ENCODE measurements around the gene LIX1.
"Not testable (repeated sequence)": the region's sequence is repeated elsewhere in the genome, so short reads cannot be mapped to it uniquely, and the experiment has no call there.

Gene LIX1

DNA sequence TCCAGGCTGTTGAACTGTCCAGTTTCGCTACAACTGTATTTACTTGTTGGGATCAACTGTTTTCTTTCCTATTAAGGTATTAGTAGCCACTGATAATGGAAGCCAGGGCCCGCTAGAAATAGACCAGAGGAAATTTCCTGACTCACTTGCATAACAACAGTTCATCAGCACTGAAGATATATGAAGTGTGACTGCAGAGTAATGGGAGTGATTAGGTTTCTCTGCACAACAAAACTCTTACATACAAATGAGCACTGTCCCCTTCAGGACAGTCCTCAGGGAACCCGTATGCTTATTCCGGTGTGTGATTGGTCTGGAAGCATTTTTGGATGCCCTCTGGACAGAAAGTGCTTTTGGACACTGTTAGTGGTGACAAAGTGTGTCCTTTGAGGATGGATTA is 55.3 kb downstream of the LIX1 start:
- in situ Hi-C loops (cut with MboI; ENCODE audit: low pct_unique_long_range_greater_than_20kb, low sequenced_read_pairs) = no loop called here
- no peak for DNase-seq

DNA sequence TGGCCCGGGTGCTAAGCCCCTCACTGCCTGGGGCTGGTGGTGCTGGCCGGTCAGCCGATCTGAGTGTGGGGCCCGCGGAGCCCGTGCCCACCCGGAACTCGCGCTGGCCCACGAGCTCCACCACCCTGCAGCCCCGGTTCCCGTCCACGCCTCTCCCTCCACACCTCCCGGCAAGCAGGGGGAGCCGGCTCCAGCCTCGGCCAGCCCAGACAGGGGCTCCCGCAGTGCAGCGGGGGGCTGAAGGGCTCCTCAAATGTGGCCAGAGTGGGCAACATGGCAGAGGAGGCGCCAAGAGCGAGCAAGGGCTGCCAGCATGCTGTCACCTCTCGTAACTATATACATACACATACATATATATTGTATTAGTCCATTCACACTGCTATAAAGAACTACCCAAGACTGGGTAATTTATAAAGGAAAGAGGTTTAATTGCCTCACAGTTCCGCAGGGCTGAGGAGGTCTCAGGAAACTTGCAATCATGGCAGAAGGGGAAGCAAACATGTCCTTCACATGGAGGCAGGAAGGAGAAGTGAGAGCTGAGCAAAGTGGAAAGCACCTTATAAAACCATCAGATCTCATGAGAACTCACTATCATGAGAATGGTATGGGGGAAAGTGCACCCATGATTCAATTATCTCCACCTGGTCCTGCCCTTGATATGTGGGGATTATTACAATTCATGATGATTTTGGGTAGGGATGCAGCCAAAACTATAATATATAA is 56.8 kb downstream of the LIX1 start:
- no peak for DNase-seq
- in situ Hi-C loops (cut with MboI; ENCODE audit: low pct_unique_long_range_greater_than_20kb, low sequenced_read_pairs) = no loop called here

DNA sequence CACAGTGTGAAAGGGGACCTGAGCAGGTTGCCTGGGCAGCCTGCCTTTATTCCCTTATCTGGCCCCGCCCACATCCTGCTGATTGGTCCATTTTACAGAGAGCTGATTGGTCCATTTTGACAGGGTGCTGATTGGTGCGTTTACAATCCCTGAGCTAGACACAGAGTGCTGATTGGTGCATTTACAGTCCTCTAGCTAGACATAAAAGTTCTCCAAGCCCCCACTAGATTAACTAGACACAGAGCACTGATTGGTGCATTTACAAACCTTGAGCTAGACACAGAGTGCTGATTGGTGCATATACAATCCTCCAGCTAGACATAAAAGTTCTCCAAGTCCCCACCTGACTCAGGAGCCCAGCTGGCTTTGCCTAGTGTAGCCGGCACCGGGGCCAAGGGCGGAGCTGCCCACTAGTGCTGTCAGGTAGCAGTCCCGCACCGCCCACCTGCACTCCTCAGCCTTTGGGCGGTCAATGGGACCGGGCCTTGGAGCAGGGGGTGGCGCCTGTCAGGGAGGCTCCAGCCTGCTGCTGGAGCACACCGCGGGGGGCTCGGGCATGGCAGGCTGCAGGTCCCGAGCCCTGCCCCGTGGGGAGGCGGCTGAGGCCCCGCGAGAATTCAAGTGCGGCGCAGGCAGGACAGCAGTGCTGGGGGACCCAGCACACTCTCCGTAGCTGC is 57.5 kb downstream of the LIX1 start:
- in situ Hi-C loops (cut with MboI; ENCODE audit: low pct_unique_long_range_greater_than_20kb, low sequenced_read_pairs); DNase-seq: not testable (repeated sequence)

DNA sequence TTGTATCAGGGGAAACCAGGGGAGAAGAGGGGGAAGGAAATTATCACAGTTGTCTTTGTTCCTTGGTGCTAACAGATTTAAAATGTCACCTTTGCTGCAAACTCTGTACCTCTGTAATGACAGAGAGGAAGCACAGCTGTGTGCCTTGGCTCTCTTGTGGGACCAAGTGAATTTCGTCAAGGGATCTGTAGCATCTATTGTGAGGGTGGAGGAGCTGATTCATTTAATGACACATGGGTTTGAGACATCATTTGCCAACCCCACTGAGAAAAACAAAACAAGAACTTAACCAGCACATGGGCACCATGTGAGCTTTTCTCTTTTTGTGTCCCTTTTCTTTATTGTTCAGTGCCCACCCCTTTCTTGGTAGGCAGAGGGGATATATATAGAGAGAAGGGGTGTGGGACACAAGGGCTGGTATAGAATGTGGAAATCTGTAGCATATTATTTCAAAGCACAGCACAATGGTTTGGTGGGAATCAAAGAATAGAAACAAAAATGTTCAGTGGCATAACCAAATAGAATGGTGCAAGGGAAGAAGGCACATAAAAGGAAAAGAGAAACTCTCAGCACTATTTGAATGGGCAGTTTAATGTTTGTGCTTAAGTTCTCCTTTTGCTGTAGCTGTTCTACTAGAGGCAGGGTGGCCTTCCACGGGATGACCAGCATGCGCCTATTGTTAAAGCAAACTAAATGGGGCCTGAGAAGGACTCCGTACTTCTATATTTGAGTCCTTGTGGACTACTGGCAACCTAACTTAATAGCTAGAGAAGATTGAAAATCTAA is 63.3 kb downstream of the LIX1 start:
- in situ Hi-C loops (cut with MboI; ENCODE audit: low pct_unique_long_range_greater_than_20kb, low sequenced_read_pairs) = no loop called here
- no peak for DNase-seq

DNA sequence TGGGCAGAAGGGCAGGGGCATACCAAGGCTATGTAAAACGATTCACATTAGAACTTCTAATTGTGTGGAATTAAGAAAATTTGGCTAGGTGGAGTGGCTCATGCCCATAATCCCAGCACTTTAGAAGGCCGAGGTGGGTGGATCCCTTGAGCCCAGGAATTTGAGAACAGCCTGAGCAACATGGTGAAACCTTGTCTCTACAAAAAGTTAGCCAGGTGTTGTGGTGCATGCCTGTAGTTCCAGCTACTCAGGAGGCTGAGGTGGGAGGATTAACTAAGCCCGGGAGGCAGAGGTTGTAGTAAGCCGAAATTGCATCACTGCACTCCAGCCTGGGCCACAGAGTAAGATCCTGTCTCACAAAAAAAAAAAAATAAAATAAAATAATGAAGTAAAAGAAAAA is 65.2 kb downstream of the LIX1 start:
- in situ Hi-C loops (cut with MboI; ENCODE audit: low pct_unique_long_range_greater_than_20kb, low sequenced_read_pairs) = no loop called here
- DNase-seq = no peak

DNA sequence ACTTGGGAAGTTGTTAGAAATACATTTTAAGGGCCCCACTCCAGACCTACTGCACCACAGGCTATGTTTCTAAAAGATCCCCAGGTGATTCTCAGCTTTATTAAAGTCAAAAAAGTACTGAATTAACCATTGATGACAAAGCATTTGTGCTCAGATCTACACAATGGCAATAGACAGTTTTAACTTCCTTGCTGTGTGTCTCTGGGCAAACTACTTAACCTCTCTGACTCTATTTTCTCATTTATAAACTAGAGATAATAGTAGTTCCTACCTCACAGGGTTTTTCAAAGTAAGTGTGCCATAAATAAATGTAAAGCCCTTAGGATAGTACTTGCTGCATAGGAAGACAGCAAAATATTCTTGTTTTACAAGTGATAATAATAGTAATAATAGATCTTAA is 66.3 kb downstream of the LIX1 start:
- no peak for DNase-seq
- in situ Hi-C loops (cut with MboI; ENCODE audit: low pct_unique_long_range_greater_than_20kb, low sequenced_read_pairs) = no loop called here

DNA sequence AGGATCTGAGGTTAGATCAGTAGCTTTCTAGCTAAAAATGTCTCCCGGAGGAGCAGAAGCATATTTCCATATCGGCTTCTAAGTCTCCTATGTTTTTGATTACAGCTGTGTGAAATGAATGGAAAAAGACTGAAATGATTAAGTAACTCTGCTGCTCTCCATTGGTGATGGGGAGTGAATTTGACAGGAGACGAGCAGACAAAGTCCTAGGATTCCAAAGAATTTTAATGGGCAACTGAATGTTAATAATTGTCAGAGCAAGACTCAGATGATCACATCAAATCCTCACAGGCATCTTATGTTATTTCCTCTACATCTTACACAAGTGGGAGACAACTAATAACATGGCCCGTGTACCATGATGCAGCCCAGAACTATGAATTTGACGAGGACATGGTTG is 66.8 kb downstream of the LIX1 start:
- in situ Hi-C loops (cut with MboI; ENCODE audit: low pct_unique_long_range_greater_than_20kb, low sequenced_read_pairs) = no loop called here
- no peak for DNase-seq

DNA sequence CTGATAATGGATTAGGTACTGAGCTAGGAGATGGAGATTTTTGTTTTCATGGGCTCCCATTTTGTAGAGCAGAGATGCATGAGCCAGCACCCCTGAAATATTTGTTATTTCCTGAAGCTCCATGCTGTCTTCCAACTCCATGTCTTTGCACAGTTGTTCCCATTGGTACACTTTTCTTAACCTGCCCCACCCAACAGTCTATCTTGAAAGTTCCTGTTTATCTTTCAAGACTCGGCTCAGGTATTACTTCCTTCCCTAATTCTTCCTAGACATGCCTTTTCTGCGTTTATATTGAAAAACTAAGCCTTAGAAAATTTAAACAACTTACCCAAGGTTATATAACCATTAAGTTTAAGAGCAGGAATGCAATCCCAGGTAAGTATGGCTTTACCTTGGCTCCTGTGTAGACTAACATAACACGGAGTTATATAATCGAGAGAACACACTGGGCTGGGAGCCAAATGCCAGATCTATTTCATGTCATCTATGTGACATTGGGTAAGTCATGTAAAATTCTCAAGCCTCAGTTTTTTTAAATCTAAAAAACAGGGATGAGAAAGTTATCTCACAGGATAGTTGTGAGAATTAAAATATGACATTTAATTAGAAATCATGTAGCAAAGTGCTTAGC is 67.4 kb downstream of the LIX1 start:
- in situ Hi-C loops (cut with MboI; ENCODE audit: low pct_unique_long_range_greater_than_20kb, low sequenced_read_pairs) = no loop called here
- DNase-seq = no peak

DNA sequence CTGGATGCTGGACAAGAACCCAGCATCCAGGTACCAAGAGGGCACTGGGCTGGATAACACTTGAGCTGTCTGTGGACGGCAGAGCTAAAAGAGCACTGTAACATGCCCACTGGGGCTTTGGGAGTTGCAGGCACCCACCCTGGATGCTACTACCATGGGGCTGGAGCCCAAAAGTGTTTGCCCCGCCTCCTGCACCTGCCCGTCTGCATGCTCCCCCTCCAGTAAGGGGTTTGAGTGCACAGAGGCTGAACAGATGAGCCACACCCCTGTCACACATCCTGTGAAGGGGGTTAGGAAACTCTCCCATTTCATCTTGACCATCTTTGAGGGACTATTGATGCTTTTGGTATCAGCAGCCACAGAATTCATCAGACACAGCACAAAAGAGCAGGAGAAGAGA is 69.0 kb downstream of the LIX1 start:
- in situ Hi-C loops (cut with MboI; ENCODE audit: low pct_unique_long_range_greater_than_20kb, low sequenced_read_pairs) = no loop called here

DNA sequence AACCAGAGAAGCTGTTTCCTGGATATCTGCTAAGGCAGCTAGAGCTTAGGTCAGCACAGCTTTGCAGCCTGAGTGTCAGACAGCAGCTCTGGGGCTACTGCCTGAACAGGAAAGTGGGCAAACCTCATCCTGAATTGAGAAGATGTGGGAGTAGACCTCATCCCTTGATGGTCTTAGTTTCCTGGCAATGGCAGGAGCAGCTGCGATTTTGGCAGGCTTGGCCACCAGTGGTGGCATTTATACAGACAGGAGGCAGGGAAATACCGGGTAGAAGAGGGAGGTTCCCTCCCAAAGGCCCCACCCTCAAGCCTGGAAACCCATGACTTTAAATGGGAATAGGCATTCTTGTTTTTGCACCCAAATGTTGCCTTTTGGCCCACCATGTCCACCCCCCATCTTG is 69.7 kb downstream of the LIX1 start:
- in situ Hi-C loops (cut with MboI; ENCODE audit: low pct_unique_long_range_greater_than_20kb, low sequenced_read_pairs) = no loop called here
- no peak for DNase-seq

More for the DNA sequence above, 69.0 kb downstream of the LIX1 start:
- no peak for DNase-seq

DNA sequence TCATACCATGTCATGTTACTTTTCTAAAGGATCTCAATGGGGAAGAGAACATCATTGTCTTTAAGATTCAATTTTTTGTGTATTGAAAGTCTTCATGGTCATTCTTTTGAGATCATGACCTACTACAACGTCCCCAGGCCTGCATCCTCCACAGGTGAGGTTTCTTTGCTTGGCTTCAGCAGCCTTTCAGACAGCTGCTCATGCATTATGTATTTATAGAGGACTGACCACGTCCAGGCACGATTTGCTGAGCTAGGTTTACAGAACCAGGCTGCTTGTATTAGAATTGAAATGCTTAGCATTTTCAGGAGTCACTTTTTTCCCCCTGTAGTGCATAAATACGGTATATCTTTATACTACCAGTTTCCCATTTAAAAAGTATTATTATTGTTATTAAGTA is 70.4 kb downstream of the LIX1 start:
- no peak for DNase-seq
- in situ Hi-C loops (cut with MboI; ENCODE audit: low pct_unique_long_range_greater_than_20kb, low sequenced_read_pairs) = no loop called here

DNA sequence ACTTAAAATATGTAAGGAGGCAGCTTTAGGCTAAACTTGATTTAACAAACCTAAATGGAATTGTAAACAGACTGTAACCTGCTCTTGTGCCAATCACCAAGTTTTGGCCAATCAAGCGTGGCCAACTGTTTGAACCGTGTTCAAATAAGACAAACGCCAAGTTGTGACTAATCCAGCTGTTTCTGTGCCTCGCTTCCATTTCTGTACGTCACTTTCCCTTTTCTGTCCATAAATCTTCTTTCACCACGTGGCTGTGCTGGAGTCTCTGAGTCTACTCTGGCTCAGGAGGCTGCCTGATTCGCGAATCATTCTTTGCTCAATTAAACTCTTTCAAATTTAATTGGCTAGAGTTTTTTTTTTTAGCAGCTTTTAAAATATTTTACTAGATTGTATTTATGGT is 71.3 kb downstream of the LIX1 start:
- DNase-seq = no peak
- in situ Hi-C loops (cut with MboI; ENCODE audit: low pct_unique_long_range_greater_than_20kb, low sequenced_read_pairs) = no loop called here

DNA sequence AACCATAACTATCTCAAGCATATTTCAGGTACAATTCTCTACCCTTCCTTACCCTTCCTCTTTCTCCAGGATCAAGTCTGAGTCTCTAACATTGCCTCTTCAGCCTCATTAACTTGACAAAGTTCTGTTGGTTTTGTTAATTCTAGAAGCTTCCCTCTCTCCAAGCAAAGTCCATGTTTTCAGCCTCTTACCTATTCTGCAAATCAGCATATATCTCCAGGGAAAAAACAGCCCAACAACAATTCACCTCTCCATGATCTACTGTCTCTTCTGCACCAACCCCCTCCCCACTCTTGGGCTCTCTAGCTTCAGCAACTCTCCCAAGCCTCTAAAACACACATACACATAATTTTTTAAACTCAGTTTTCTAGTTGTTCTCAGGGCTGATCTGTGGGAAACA is 72.2 kb downstream of the LIX1 start:
- in situ Hi-C loops (cut with MboI; ENCODE audit: low pct_unique_long_range_greater_than_20kb, low sequenced_read_pairs) = no loop called here
- DNase-seq = no peak

DNA sequence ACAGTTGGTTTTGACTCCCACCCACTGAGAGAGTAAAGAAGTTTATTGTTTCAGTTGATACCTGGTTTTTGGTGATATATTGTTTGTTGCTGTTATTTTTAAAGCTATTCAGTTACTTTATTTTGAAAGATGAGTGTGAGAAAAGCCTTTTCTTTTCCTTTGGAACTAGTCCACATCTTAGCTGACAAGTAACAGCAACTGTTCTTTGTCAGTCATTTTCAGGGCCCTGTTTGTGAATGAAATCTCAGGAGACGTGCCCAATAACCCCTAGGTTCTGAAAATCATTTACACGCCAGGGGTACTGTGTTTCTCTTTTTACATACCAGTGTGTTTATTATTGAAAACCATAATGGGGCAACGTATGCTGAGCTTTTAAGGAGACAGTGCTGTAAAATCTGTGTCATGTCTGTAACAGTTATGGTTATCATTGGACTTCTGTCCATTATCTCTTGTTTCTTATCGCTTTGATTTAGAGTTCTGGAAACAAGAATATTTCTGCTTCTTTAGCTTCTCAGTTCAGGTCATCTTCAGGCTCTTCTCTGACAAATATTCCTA is 75.0 kb downstream of the LIX1 start:
- DNase-seq = no peak
- in situ Hi-C loops (cut with MboI; ENCODE audit: low pct_unique_long_range_greater_than_20kb, low sequenced_read_pairs) = no loop called here

DNA sequence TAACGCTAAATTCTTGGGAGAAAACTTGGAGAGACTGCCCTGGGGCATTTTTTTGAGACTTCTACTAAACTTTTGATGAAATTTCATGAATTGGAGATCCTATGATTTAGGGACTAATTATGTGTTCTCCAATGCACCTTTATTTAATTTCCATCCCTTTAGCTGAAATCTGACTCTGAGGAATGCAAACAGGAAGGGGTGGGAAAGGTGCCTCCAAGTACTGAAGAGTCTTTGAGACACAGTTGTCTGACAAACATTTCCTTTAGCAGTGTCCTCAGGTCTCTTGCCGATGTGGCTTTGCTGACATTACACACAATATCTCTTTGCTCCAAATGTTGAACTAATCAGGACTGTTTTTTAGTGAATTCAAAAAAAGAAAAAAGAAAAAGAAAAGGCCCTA is 76.9 kb downstream of the LIX1 start:
- no peak for DNase-seq
- in situ Hi-C loops (cut with MboI; ENCODE audit: low pct_unique_long_range_greater_than_20kb, low sequenced_read_pairs) = no loop called here

DNA sequence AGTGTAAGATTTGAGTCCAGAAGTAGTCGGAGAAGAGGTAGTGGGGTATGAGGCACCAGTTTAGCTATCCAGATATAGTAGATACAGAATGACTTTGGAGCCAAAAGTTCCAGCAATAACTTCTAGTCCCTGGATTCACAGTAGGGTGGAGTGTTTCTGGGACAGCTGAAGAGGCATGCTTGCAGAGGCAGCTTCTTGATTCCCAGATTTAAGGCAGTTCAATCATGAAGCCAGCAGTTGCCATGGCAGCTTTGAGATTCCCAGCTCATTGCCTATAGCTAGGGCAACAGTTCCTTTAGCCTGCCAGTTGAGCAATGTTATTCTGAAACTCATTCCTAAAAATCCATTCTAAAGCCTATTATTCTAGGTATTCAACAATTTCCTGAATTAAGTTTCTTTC is 79.2 kb downstream of the LIX1 start:
- in situ Hi-C loops (cut with MboI; ENCODE audit: low pct_unique_long_range_greater_than_20kb, low sequenced_read_pairs) = no loop called here
- DNase-seq = no peak

DNA sequence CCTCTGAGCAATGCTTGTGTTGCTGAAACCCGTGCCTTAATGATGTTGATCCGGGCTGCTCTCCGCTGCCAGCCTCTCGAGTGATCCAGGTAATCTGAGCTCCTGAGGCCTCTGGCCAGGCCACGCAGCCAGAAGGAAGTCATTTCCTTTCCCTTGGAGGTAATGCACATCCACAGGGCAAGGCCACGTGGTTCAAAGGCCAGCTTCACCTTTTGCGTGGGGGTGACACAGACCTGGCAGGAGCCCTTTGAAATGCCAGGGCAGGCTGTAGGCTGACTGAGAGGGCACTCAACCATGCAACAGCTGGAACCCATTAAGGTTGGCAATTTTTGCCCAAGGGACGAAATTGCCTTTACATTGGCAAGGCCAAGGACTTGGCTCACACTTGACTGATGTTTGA is 80.4 kb downstream of the LIX1 start:
- in situ Hi-C loops (cut with MboI; ENCODE audit: low pct_unique_long_range_greater_than_20kb, low sequenced_read_pairs) = no loop called here
- no peak for DNase-seq

DNA sequence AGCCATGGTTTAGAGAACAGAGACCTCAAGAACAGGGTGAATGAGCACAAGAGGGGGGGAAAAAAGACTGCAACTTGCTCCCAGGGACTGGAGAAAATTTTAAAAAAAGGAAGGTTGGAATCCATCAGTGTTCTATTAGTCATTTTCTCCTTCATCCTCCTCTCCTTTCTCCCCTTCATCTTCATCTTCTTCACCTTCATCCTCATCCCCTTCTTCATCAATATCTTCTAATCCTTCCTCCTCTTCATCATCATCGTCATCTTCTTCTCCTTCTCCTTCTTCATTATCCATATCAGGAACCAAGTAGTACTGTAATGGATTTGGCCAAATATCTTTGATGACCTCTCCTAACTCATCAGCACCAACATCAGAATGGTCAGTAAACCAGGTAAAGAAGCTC is 86.1 kb downstream of the LIX1 start:
- in situ Hi-C loops (cut with MboI; ENCODE audit: low pct_unique_long_range_greater_than_20kb, low sequenced_read_pairs) = no loop called here

DNA sequence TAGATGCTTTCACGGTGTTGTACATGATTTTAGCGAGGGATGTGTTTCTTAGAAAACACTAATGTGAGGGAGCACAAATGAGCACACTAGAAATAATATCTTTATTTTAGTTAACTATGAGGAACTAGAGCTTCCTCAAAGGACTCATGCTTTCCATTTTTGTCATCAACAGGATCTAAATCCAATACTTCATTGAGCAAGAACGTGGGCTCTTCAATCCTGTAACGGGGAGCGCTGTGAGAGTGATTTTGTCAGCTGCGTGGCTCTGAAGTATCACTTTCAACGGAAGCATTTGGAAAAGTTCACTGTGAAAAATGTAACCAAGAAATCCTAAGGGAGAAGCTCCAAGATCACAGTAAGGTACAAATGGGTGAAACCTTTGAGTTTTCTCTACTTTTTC is 93.2 kb downstream of the LIX1 start:
- no peak for DNase-seq
- in situ Hi-C loops (cut with MboI; ENCODE audit: low pct_unique_long_range_greater_than_20kb, low sequenced_read_pairs) = no loop called here

More for the DNA sequence above, 86.1 kb downstream of the LIX1 start:
- DNase-seq = no peak

DNA sequence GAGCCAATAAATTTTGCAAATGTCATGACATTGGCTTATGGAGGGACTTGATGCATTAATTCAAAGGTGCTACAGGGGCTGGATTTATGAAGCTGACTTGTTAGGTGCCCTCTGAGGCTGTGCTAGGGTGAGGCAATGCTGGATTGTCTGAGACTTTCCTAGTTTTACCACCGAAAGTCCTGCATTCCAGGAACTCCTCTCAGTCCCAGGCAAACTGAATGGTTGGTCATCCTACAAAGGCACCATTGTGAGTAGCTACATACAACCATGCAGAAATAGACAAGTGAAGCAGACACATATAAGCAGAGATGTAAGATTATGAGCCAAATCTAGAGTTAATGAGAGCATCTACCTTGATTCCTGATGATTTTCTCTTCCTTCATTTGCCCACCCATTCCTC is 95.3 kb downstream of the LIX1 start:
- no peak for DNase-seq
- in situ Hi-C loops (cut with MboI; ENCODE audit: low pct_unique_long_range_greater_than_20kb, low sequenced_read_pairs) = no loop called here

Measured in KBM-7 (cell line).